Activated CD8-positive, alpha-beta T cell treated with anti-CD3 and anti-CD28 coated beads for 36 hours (primary cell): ENCODE data around the gene NNMT. TPM values are rescaled to one million over a fixed set of nuclear protein-coding genes. Genes with fewer than 3 reads are reported as not detected.

Experiments
- ATAC-seq: fragments of 200-7000 bp; cut with Tn5 transposase; one replicate; pipeline ENCODE4 v1.10.0; 2021; ENCODE audit warnings: mild to moderate bottlenecking, moderate library complexity
- CTCF ChIA-PET: fragments of 350-600 bp; sonication (Branson Sonifier 250); formaldehyde crosslinking; loops from one replicate; lab custom pipeline; 2021; ENCODE audit warnings: antibody characterized with exemption; lab: Charles Lee
- POLR2A ChIA-PET: fragments of 350-600 bp; sonication (Branson Sonifier 250); formaldehyde crosslinking; loops from one replicate; lab custom pipeline; 2021; ENCODE audit warnings: antibody characterized with exemption; lab: Charles Lee
- DNase-seq: peaks from one replicate; pipeline ENCODE4 v3.0.0-alpha.2; 2020
- H3K27ac Mint-ChIP-seq: one replicate; pipeline ENCODE4 v1.8.0; 2021; ENCODE audit warnings: mild to moderate bottlenecking, mixed read lengths
- H3K27me3 Mint-ChIP-seq: one replicate; pipeline ENCODE4 v1.8.0; 2021; ENCODE audit warnings: mixed read lengths
- H3K36me3 Mint-ChIP-seq: one replicate; pipeline ENCODE4 v1.8.0; 2021; ENCODE audit warnings: low read depth, mixed read lengths
- H3K4me1 Mint-ChIP-seq: one replicate; pipeline ENCODE4 v1.8.0; 2021; ENCODE audit warnings: low read depth, mixed read lengths
- H3K4me3 Mint-ChIP-seq: one replicate; pipeline ENCODE4 v1.8.0; 2021; ENCODE audit warnings: mild to moderate bottlenecking, moderate library complexity, mixed read lengths
- H3K9me3 Mint-ChIP-seq: one replicate; pipeline ENCODE4 v1.8.0; 2021; ENCODE audit warnings: mixed read lengths
- intact Hi-C: fragments of 100-400 bp; cut with micrococcal nuclease; formaldehyde crosslinking; loops from one replicate; pipeline ENCODE4 v1.10.0; 2022
- total RNA-seq, 2 experiments: library from RNA; stranded (reverse); gene quantifications; one replicate each; pipeline ENCODE4 v1.2.3, GENCODE V29; 2021
- TF ChIP-seq, protein P1 (sequence below): fragments of 200-600 bp; IDR thresholded peaks from one replicate; pipeline ENCODE4 v1.8.0; 2022; ENCODE audit warnings: antibody characterized with exemption, mild to moderate bottlenecking

NNMT gene
- total RNA-seq, 2 experiments from 2014 or later: not detected

DNA sequence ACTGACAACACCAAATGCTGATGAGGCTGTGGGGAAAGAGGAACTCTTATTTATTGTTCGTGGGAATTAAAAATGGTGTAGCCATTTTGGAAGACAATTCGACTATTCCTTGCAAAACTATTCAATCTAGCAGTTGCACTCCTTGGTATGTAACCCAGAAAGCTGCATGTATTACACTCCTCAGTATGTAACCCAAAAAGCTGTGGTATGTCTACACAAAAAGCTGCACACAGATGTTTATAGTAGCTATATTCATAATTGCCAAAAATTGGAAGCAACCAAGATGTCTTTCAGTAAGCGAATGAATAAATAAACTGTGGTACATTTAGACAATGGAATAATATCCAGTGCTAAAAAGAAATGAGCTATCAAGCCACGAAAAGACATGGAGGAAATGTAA, 4.9 kb downstream of the NNMT start:
- POLR2A ChIA-PET: no interaction called here
- TF ChIP-seq, protein P1, sequence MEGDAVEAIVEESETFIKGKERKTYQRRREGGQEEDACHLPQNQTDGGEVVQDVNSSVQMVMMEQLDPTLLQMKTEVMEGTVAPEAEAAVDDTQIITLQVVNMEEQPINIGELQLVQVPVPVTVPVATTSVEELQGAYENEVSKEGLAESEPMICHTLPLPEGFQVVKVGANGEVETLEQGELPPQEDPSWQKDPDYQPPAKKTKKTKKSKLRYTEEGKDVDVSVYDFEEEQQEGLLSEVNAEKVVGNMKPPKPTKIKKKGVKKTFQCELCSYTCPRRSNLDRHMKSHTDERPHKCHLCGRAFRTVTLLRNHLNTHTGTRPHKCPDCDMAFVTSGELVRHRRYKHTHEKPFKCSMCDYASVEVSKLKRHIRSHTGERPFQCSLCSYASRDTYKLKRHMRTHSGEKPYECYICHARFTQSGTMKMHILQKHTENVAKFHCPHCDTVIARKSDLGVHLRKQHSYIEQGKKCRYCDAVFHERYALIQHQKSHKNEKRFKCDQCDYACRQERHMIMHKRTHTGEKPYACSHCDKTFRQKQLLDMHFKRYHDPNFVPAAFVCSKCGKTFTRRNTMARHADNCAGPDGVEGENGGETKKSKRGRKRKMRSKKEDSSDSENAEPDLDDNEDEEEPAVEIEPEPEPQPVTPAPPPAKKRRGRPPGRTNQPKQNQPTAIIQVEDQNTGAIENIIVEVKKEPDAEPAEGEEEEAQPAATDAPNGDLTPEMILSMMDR: no peak
- no peak overlapping the region for H3K4me3 Mint-ChIP-seq
- no peak for DNase-seq
- H3K36me3 Mint-ChIP-seq: no peaks in the 10 kb centered on the region
- ATAC-seq: no peak
- peaks cover 6% of the 10 kb centered on the region for H3K9me3 Mint-ChIP-seq
- no peaks in the 10 kb centered on the region for H3K4me1 Mint-ChIP-seq
- CTCF ChIA-PET: no interaction called here
- H3K27ac Mint-ChIP-seq: no peak overlapping the region
- intact Hi-C loops: no loop called here
- H3K27me3 Mint-ChIP-seq: peaks cover 14% of the 10 kb centered on the region

- Mint-ChIP-seq H3K36me3 (no peaks in the 10 kb centered on the region), H3K4me3 (no peak overlapping the region), H3K4me1 (no peaks in the 10 kb centered on the region), H3K27me3 (peaks cover 15% of the 10 kb centered on the region), H3K9me3 (peaks cover 6% of the 10 kb centered on the region), H3K27ac (no peak overlapping the region)
- ChIA-PET CTCF (no interaction called here), POLR2A (no interaction called here)
- intact Hi-C loops: no loop called here
- ATAC-seq (no peak), DNase-seq (no peak)
- TF ChIP-seq, protein P1: no peak
Observed at GRCh38 chr11:114301927-114302326, 5.7 kb downstream of the NNMT start.

DNA sequence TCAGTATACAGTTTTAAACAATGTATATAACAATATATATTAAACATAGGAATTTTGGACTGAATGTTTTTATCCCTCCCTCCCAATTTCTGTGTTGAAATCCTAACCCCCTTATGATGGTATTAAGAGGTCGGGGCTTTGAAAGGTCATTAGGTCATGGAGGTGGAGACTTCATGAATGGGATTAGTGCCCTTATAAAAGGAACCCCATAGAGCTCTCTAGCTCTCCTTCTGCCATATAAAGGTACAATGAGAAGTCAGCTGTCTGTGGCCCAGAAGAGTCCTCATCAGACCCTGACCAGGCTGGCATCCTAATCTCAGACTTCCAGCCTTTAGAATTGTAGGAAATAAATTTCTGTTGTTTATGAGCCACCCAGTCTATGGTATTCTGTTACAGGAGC, 6.5 kb downstream of the NNMT start:
- no peak for DNase-seq
- H3K27ac Mint-ChIP-seq: no peak overlapping the region
- H3K4me3 Mint-ChIP-seq: no peak overlapping the region
- CTCF ChIA-PET: no interaction called here
- H3K4me1 Mint-ChIP-seq: no peaks in the 10 kb centered on the region
- intact Hi-C loops: no loop called here
- ATAC-seq: no peak
- peaks cover 21% of the 10 kb centered on the region for H3K27me3 Mint-ChIP-seq
- POLR2A ChIA-PET: no interaction called here
- TF ChIP-seq, protein P1: no peak
- H3K36me3 Mint-ChIP-seq: no peaks in the 10 kb centered on the region
- H3K9me3 Mint-ChIP-seq: peaks cover 6% of the 10 kb centered on the region

DNA sequence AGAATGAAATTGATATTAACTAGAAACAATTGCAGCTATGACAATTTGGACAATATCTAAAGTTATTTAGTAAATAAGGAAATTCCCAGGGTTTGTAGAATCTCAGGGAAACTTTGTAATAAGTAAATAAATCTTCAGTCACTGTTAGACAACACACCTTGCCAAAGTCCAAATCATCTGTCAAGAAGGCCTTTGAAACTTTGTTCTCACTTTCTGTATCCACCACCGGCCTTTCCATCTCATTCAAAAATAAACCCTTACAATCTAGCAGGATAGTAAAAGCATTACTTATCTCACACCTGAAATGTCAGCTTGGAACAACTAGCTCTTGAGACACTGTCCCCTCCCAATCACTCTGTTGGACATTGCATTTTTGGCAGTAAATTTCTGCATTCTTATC, 7.9 kb downstream of the NNMT start:
- DNase-seq (no peak), ATAC-seq (no peak)
- Mint-ChIP-seq H3K27me3 (peaks cover 33% of the 10 kb centered on the region), H3K9me3 (peaks cover 6% of the 10 kb centered on the region), H3K27ac (no peak overlapping the region), H3K4me3 (no peak overlapping the region), H3K36me3 (no peaks in the 10 kb centered on the region), H3K4me1 (no peaks in the 10 kb centered on the region)
- ChIA-PET POLR2A (no interaction called here), CTCF (interaction anchor here (1.9 kb wide), 1 partner anchor 43 kb away, joined by 6 read pairs; no protein-coding TSS in a partner anchor)
- TF ChIP-seq, protein P1: no peak
- intact Hi-C loops: no loop called here

- Mint-ChIP-seq H3K27me3 (peaks cover 34% of the 10 kb centered on the region), H3K9me3 (peaks cover 3% of the 10 kb centered on the region), H3K4me1 (no peaks in the 10 kb centered on the region), H3K27ac (no peak overlapping the region), H3K36me3 (no peaks in the 10 kb centered on the region), H3K4me3 (no peak overlapping the region)
- intact Hi-C loops: no loop called here
- TF ChIP-seq, protein P1: no peak
- ATAC-seq: no peak
- no peak for DNase-seq
- CTCF ChIA-PET: interaction anchor here (1.9 kb wide), 1 partner anchor 43 kb away, joined by 6 read pairs; no protein-coding TSS in a partner anchor
- POLR2A ChIA-PET: no interaction called here
Observed at GRCh38 chr11:114304969-114305368, 8.8 kb downstream of the NNMT start.
